BLaER1 treated with 17β-estradiol and CSF1 and Interleukin-3, amounts not matched to agents 10 nM and 100 nM (cell line): ENCODE measurements around the gene GUCD1.
A peak's percentile ranks its signal among the peaks of the same experiment; 100 is the strongest.

Experiments
- H3K27ac ChIP-seq, 11 experiments: shearing (Covaris generic); formaldehyde crosslinking; 2 replicates each; pipeline ENCODE4 v1.8.1; 2022
- H3K27me3 ChIP-seq, 11 experiments: shearing (Covaris generic); formaldehyde crosslinking; 2 replicates each; pipeline ENCODE4 v1.8.1; 2022
- H3K36me3 ChIP-seq, 11 experiments: shearing (Covaris generic); formaldehyde crosslinking; 2 replicates each; pipeline ENCODE4 v1.8.1; 2022
- H3K4me1 ChIP-seq, 10 experiments: shearing (Covaris generic); formaldehyde crosslinking; 2 replicates each; pipeline ENCODE4 v1.8.1; 2022
- H3K4me2 ChIP-seq, 11 experiments: shearing (Covaris generic); formaldehyde crosslinking; 2 replicates each; pipeline ENCODE4 v1.8.1; 2022
- H3K4me3 ChIP-seq, 10 experiments: shearing (Covaris generic); formaldehyde crosslinking; 2 replicates each; pipeline ENCODE4 v1.8.1; 2022
- H3K9ac ChIP-seq, 11 experiments: shearing (Covaris generic); formaldehyde crosslinking; 2 replicates each; pipeline ENCODE4 v1.8.1; 2022
- H3K9me3 ChIP-seq, 11 experiments: shearing (Covaris generic); formaldehyde crosslinking; replicated peaks in 1 of 11; 2 replicates each; pipeline ENCODE4 v1.8.1; 2022
- H4K20me1 ChIP-seq, 11 experiments: shearing (Covaris generic); formaldehyde crosslinking; 2 replicates each; pipeline ENCODE4 v1.8.1; 2022
- Cebpa-rat ChIP-seq, 11 experiments: shearing (Covaris generic); IDR thresholded peaks; 2 replicates each; pipeline ENCODE4 v1.8.1; 2022

Gene GUCD1

DNA sequence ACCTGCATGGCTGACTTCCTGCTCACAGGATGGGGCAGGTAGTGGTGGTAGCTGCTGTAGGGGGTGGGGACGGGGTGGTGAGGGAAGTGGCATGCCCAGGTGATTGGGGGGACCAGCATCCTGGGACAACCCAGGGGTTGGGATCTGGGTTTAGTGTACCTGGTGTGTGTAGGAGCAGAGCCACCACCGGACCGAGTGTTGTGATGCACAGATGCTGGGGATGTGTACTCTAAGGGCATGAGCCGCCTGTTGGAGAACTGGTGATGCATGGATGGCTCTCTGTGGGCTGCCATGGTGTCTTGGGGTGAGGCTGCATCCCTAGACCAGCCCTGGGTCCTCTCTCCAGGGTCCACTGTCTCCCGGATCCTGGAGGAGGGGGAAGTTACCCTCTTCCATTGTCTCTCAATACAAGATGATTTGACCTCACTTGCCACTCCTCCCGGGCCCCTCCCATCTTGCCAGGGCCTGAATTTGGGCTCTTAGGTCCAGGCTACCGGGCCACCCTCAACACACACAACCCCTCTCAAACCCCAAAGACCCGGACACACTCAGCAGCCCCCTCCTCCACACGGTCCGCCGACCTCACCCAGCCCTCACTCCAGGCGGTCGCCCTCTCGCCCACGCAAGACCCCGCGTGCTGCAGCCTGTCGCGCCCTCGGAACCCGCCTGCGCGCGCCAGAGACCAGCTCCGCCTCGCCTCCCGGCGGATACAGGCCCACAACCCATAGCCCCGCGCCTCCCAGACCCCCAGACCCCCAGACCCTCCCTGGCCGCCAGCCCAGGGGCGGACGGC is 37.3 kb upstream of the GUCD1 start:
- Histone ChIP-seq H3K27me3 (peaks cover 23 to 34% (median 29%) of the 10 kb centered on the region in 11 experiments), H3K27ac (peak overlapping the region in 8 of 11 experiments; percentile 13 to 60 (median 35); a peak in 10 of 22 replicates), H3K4me3 (peak overlapping the region; percentile 52 to 72 (median 60)), H3K36me3 (0 out of 22 replicates have a peak, but pooled peaks cover 0 to 5% (median 0%) of the 10 kb centered on the region in 11 experiments), H3K4me1 (peaks cover 14 to 64% (median 49%) of the 10 kb centered on the region in 10 experiments; a peak in 18 of 20 replicates), H3K9me3 (no peaks in the 10 kb centered on the region), H3K9ac (peak overlapping the region; percentile 50 to 78 (median 71); a peak in 21 of 22 replicates), H3K4me2 (peak overlapping the region; percentile 77 to 91 (median 84)), H4K20me1 (peaks cover 0 to 56% (median 5%) of the 10 kb centered on the region in 11 experiments; a peak in 11 of 22 replicates)
- TF ChIP-seq Cebpa-rat (IDR thresholded peaks at IDR 0.05) = no peak

DNA sequence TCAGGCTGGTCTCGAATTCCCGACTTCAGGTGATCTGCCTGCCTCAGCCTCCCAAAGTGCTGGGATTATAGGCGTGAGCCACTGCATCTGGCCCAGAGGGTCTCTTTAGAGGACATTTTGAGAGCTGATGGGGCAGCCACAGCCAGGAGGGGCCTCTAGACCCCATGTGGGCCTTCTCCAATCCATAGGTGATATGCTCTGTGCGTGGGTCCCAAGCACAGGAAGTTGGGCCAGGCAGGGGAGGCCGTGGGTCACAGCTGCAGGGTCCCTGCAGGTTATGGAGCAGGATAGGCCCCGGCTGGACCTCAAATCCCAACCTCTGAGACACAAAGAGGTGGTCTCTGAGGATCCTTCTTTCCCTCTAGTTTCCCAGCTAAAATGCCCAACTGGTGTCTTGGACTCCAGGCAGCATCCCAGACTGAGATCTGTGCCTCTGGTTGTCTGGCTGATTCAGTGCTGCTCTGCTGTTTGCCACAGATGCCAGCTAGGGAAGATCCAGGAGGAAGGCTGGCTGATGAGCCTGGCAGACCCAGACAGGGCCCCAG is 36.4 kb upstream of the GUCD1 start:
- peaks cover 14 to 65% (median 50%) of the 10 kb centered on the region in 10 experiments; a peak in 18 of 20 replicates for H3K4me1 ChIP-seq
- H3K4me2 ChIP-seq = 0 out of 22 replicates have a peak overlapping the region, but pooled peaks of 1 of the 11 experiments have one; percentile 85
- no peak overlapping the region for H3K9ac ChIP-seq
- TF ChIP-seq Cebpa-rat (IDR thresholded peaks at IDR 0.05) = no peak
- H4K20me1 ChIP-seq = peaks cover 0 to 56% (median 5%) of the 10 kb centered on the region in 11 experiments; a peak in 11 of 22 replicates
- peaks cover 23 to 34% (median 29%) of the 10 kb centered on the region in 11 experiments for H3K27me3 ChIP-seq
- no peaks in the 10 kb centered on the region for H3K9me3 ChIP-seq
- H3K27ac ChIP-seq = no peak overlapping the region
- 0 out of 22 replicates have a peak, but pooled peaks cover 0 to 5% (median 0%) of the 10 kb centered on the region in 11 experiments for H3K36me3 ChIP-seq
- no peak overlapping the region for H3K4me3 ChIP-seq

GRCh38 chr22:24590596-24591173 is 35.7 kb upstream of the GUCD1 start:
- H3K27ac ChIP-seq = no peak overlapping the region
- no peak overlapping the region for H3K4me2 ChIP-seq
- peaks cover 23 to 34% (median 29%) of the 10 kb centered on the region in 11 experiments for H3K27me3 ChIP-seq
- no peak for TF ChIP-seq Cebpa-rat (IDR thresholded peaks at IDR 0.05)
- H3K9me3 ChIP-seq = no peaks in the 10 kb centered on the region
- H4K20me1 ChIP-seq = peaks cover 0 to 56% (median 5%) of the 10 kb centered on the region in 11 experiments; a peak in 11 of 22 replicates
- H3K9ac ChIP-seq = no peak overlapping the region
- peaks cover 14 to 71% (median 51%) of the 10 kb centered on the region in 10 experiments; a peak in 18 of 20 replicates for H3K4me1 ChIP-seq
- H3K4me3 ChIP-seq = no peak overlapping the region
- H3K36me3 ChIP-seq = 0 out of 22 replicates have a peak, but pooled peaks cover 0 to 5% (median 0%) of the 10 kb centered on the region in 11 experiments

- H3K4me2 ChIP-seq = peak overlapping the region in 6 of 11 experiments; percentile 77 to 92 (median 86); a peak in 10 of 22 replicates
- no peak for TF ChIP-seq Cebpa-rat (IDR thresholded peaks at IDR 0.05)
- no peak overlapping the region for H3K4me3 ChIP-seq
- H3K9me3 ChIP-seq = no peaks in the 10 kb centered on the region
- peaks cover 12 to 65% (median 47%) of the 10 kb centered on the region in 10 experiments; a peak in 18 of 20 replicates for H3K4me1 ChIP-seq
- H3K27ac ChIP-seq = no peak overlapping the region
- peaks cover 23 to 34% (median 29%) of the 10 kb centered on the region in 11 experiments for H3K27me3 ChIP-seq
- H3K9ac ChIP-seq = no peak overlapping the region
- 0 out of 22 replicates have a peak, but pooled peaks cover 0 to 5% (median 0%) of the 10 kb centered on the region in 11 experiments for H3K36me3 ChIP-seq
- peaks cover 0 to 51% (median 8%) of the 10 kb centered on the region in 11 experiments; a peak in 11 of 22 replicates for H4K20me1 ChIP-seq
Measured at GRCh38 chr22:24589518-24590030, 34.6 kb upstream of the GUCD1 start.

DNA sequence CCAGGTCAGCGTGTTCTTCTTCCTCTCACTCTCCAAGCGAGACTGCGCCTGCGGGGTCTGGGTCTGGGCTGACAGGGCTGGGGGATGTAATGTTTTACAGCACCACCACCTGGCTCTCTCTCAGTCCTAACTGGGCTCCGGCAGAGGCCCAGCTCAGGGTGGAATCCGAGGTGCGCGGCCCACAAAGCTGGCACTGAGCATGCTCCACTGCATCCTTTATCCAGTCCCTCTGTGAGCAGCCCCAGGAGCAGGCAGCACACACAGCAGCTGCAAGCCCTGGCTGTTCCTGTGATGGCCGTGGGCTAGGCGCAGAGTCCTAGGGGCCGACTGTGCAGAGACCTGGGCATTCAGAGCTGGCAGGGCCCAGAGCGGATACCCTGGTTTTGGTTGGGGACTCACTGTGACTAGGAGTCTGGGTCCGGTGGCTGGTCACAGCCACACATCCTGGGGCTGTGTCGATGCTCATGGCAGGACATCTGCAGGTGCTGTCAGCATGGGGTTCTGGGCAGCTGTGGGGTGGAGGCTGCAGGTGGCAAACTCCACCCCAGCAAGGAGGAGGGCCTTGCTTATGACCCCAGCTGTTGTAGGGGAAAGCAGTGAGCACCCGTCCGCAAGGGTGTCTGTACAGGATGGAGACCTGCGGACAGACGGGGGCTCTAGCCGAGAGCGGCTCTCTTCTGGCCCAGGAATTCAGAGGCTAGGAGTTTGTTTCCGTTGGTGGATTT is 34.0 kb upstream of the GUCD1 start:
- Histone ChIP-seq H3K27me3 (peaks cover 23 to 30% (median 27%) of the 10 kb centered on the region in 11 experiments), H3K36me3 (0 out of 22 replicates have a peak, but pooled peaks cover 0 to 5% (median 0%) of the 10 kb centered on the region in 11 experiments), H3K27ac (no peak overlapping the region; a peak in 1 of 22 replicates), H3K9ac (peak overlapping the region in 10 of 11 experiments; percentile 5 to 68 (median 34); a peak in 9 of 22 replicates), H3K4me3 (no peak overlapping the region), H3K9me3 (no peaks in the 10 kb centered on the region), H3K4me2 (peak overlapping the region; percentile 43 to 92 (median 77)), H4K20me1 (peaks cover 0 to 48% (median 8%) of the 10 kb centered on the region in 11 experiments; a peak in 10 of 22 replicates), H3K4me1 (peaks cover 8 to 58% (median 40%) of the 10 kb centered on the region in 10 experiments; a peak in 18 of 20 replicates)
- no peak for TF ChIP-seq Cebpa-rat (IDR thresholded peaks at IDR 0.05)

DNA sequence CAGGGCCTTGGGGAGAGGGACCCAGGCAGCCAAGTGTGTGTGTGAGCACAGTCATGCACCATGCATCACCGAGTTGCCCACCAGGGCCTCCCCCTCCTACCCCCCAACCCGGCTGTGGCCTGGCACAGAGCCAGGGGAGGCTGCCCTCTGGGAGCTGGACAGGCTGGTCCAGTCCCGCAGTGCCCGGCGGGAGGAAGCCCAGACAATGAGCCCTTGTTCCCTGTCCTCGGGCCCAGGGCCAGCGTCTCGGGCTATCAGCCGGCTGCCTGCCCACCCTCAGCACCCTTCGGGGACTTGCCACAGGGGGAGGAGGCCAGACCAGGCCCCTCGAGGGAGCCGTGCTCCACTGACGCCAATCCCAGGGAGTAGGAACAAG is 33.4 kb upstream of the GUCD1 start:
- Histone ChIP-seq H3K4me1 (peaks cover 8 to 53% (median 36%) of the 10 kb centered on the region in 10 experiments; a peak in 18 of 20 replicates), H4K20me1 (peaks cover 0 to 46% (median 12%) of the 10 kb centered on the region in 11 experiments; a peak in 10 of 22 replicates), H3K27me3 (peaks cover 19 to 24% (median 22%) of the 10 kb centered on the region in 11 experiments), H3K9me3 (no peaks in the 10 kb centered on the region), H3K27ac (peak overlapping the region in 1 of 11 experiments; percentile 13; a peak in 1 of 22 replicates), H3K9ac (peak overlapping the region in 10 of 11 experiments; percentile 5 to 68 (median 34); a peak in 10 of 22 replicates), H3K4me2 (peak overlapping the region; percentile 43 to 92 (median 77)), H3K4me3 (no peak overlapping the region), H3K36me3 (0 out of 22 replicates have a peak, but pooled peaks cover 0 to 5% (median 0%) of the 10 kb centered on the region in 11 experiments)
- TF ChIP-seq Cebpa-rat (IDR thresholded peaks at IDR 0.05) = no peak

DNA sequence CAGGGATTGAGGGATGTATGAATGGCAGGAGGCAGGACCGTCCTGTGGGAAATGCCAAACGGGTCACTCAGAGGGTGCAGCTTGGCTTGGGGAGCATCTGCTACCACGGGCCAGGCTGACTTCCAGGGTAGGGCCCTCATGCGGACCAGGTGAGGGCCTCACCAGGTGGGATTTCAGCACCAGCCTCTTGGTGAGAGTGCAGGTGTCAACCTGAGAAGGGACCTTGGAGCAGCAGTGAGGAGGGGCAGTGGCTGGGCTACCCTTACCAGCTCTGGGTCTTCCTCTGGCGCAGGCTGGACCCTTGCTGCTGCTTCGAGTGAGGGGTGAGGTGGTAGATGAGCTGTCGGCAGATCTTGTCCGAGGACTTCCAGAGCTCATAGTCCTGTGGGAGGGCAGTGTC is 33.0 kb upstream of the GUCD1 start:
- Histone ChIP-seq H4K20me1 (peaks cover 0 to 46% (median 15%) of the 10 kb centered on the region in 11 experiments; a peak in 10 of 22 replicates), H3K36me3 (0 out of 22 replicates have a peak, but pooled peaks cover 0 to 5% (median 0%) of the 10 kb centered on the region in 11 experiments), H3K9me3 (no peaks in the 10 kb centered on the region), H3K4me2 (peak overlapping the region in 10 of 11 experiments; percentile 43 to 92 (median 80); a peak in 20 of 22 replicates), H3K27ac (no peak overlapping the region), H3K9ac (peak overlapping the region in 6 of 11 experiments; percentile 7 to 68 (median 51); a peak in 8 of 22 replicates), H3K27me3 (peaks cover 15 to 20% (median 17%) of the 10 kb centered on the region in 11 experiments), H3K4me1 (peaks cover 8 to 49% (median 32%) of the 10 kb centered on the region in 10 experiments; a peak in 18 of 20 replicates), H3K4me3 (no peak overlapping the region)
- TF ChIP-seq Cebpa-rat (IDR thresholded peaks at IDR 0.05) = no peak
